ENCODE measurements around the gene EIF2B4.
"Not testable (repeated sequence)": the region's sequence is repeated elsewhere in the genome, so short reads cannot be mapped to it uniquely, and the experiment has no call there.

EIF2B4 gene

GRCh38 chr2:27336173-27336572, 34.0 kb downstream of the EIF2B4 start:
- DNase-seq (ENCODE audit: low read depth) = no peak

DNA sequence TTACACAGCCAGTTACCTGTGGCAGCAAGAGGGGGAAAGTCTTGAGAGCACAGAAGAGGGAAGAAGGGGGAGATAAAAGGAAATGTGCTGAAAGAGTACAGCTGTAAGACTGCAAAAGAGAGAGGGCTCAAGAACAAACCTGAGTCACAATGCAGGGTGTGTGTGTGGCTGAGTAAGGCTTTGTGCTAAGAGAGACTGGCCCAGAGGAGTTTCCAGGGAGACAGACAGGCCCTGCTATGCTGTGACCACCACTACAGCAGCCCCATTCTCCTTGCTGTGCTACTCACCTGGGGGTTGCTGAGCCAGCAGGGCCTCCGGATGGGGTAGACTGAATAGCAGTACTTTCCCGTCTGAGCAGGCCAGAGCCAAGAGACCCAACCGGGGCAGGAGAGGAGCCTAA, 34.8 kb downstream of the EIF2B4 start:
- DNase-seq (ENCODE audit: low read depth) = no peak

DNA sequence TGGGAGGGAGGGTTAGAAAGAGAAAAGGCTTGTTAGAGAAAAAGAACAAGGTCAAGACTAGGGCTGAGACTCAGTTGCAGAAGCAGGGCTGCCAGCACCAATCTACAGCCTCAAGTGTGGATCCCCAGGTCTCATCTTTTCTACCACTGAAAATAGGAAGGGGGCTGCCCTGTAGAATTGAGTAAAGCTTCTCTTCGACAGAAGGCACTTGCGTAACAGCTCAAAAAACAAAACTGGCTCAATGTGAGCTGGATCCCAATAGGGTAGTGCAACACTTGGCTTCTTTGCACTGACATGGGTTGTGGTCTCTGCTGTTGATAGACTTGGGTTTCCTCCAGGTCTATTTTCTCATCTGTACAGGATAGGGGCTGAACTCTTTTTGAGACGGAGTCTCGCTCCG, 45.4 kb downstream of the EIF2B4 start:
- DNase-seq (ENCODE audit: low read depth) = no peak

- no peak for DNase-seq (ENCODE audit: low read depth)
Measured at GRCh38 chr2:27323596-27324285, 46.4 kb downstream of the EIF2B4 start.

GRCh38 chr2:27322766-27323595, 47.2 kb downstream of the EIF2B4 start, which contains the start of gene MPV17:
TSS of gene MPV17 (minus strand) at chr2:27323097. CDS start at chr2:27322517, 580 bp downstream.
- peak; percentile 75 for DNase-seq (ENCODE audit: low read depth)

DNA sequence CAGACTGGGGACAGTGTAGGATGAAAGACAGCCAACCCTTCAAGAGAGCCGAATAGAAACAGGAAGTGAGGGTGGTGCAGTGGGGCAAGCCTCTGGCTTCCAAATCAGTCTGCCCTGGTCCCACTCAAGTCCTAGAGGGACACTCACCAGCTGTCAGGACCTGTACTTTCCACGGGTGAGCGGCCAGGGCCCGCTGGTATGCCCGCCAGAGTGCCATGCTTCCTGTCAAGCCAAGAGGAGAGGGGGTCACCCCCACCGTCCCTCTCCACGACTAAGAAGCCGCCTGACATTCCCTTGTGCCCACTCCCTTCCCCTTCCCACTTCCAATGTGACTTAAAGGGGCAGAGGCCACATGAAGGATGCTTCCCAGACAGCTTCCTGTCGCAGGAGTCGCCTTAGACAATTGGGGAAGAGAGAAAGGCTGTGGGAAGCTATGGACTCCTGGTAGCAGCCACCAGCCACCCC, 47.8 kb downstream of the EIF2B4 start:
- no peak for DNase-seq (ENCODE audit: low read depth)

DNA sequence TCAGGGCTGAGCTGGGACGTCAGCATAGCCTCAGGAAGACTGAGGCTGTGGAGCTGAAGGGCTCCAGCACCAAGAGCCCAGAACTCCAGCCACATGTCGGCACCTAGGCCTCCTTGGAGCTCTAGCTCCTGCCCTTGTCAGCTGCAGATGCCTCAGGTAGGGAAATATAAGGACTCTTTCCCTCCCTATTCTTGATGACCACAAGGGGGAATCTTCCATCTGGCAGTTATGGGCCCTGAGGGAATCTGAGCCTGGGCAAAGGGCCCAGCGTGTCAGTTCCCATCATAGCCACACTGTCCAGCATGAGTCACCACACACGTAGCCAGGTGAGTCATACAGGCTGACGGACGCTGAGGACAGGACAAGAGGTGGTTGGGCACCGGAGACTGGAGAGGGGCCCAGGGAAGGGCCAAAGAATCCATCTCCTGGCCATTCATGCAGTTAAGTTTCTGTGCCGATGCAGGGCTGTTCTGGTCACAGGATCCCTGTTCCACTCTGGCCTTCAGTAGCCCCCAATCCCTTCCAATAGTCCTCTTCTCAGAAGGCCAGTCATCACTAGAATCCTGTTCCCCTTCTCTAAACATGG, 49.1 kb downstream of the EIF2B4 start:
- DNase-seq (ENCODE audit: low read depth) = no peak

DNA sequence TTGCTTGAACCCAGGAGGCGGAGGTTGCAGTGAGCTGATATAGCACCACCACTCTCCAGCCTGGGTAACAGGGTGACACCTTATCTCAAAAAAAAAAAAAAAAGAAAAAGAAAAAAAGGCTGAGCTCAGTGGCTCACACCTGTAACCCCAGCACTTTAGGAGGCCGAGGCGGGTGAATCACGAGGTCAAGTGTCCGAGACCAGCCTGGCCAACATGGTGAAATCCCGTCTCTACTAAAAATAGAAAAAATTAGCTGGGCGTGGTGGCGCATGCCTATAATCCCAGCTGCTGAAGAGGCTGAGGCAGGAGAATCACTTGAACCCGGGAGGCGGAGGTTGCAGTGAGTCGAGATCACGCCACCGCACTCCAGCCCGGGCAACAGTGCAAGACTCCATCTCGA, 50.3 kb downstream of the EIF2B4 start:
- not testable (repeated sequence) for DNase-seq (ENCODE audit: low read depth)

DNA sequence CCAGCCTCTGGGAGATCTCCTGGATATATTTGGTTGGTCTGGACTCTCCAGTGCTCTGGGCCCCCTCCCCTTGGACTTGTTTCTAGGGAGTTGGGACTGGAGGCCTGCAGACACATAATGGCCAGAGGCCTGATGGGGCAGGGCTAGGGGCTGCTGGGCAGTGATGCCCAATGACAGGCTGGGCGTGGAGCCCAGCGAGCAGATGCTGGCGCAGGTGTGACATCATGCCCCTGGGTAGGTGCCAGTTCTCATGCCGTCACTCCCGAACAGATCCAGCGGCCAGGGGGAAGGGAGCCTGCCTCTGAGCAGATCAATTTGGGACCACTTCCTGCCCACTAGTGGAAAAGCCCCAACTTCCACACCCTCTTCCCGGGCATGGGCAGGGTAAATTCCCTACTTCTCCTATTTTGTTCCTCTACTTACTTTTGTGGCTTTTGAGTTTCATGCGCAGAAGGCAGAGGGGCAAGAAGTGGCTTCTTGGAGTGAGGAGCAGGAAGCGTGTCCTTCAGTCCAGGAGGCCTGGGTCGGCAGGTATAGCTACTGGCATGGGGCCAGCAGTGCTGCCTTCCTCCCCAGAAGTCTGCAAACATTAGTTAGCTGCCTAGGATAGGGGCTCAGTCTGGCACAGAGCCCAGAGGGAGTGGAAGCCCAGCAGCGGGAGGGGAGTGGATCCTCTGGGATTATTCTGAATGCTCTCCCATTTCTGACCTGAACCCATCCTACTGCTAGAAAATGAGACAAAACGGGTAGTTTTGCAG, 53.3 kb downstream of the EIF2B4 start:
- DNase-seq (ENCODE audit: low read depth) = no peak

GRCh38 chr2:27315122-27315521, 55.0 kb downstream of the EIF2B4 start:
- no peak for DNase-seq (ENCODE audit: low read depth)

GRCh38 chr2:27314709-27315108, 55.4 kb downstream of the EIF2B4 start:
- no peak for DNase-seq (ENCODE audit: low read depth)
